Measurements from ENCODE around the gene KBTBD6.
"Not testable (repeated sequence)": the region's sequence is repeated elsewhere in the genome, so short reads cannot be mapped to it uniquely, and the experiment has no call there.

Gene KBTBD6

GRCh38 chr13:41132512-41133152 lies at the start of gene KBTBD6:
KBTBD6 (minus strand) TSS chr13:41132802; CDS start chr13:41132511, 291 bp downstream.
- peak within 1 kb of the TSS; percentile 79 for H3K27ac ChIP-seq
- TF ChIP-seq CTCF (IDR thresholded peaks at IDR 0.05), result no peak
- TF ChIP-seq ZFX (IDR thresholded peaks at IDR 0.05; ENCODE audit: borderline replicate concordance), result no peak

- no peak overlapping the region for H3K27ac ChIP-seq
- TF ChIP-seq CTCF (IDR thresholded peaks at IDR 0.05), result no peak
- no peak for TF ChIP-seq ZFX (IDR thresholded peaks at IDR 0.05; ENCODE audit: borderline replicate concordance)
Measured at GRCh38 chr13:41182231-41182630, 49.6 kb upstream of the KBTBD6 start.

- H3K27ac ChIP-seq, result no peak overlapping the region
- TF ChIP-seq ZFX (IDR thresholded peaks at IDR 0.05; ENCODE audit: borderline replicate concordance) (no peak), CTCF (IDR thresholded peaks at IDR 0.05) (no peak)
Measured at GRCh38 chr13:41179593-41180250, 47.1 kb upstream of the KBTBD6 start.

- TF ChIP-seq ZFX (IDR thresholded peaks at IDR 0.05; ENCODE audit: borderline replicate concordance), result no peak
- no peak for TF ChIP-seq CTCF (IDR thresholded peaks at IDR 0.05)
- H3K27ac ChIP-seq, result no peak overlapping the region
Measured at GRCh38 chr13:41178040-41178439, 45.4 kb upstream of the KBTBD6 start.

GRCh38 chr13:41177616-41178015 lies 45.0 kb upstream of the KBTBD6 start:
- H3K27ac ChIP-seq, result no peak overlapping the region
- TF ChIP-seq ZFX (IDR thresholded peaks at IDR 0.05; ENCODE audit: borderline replicate concordance), result no peak
- no peak for TF ChIP-seq CTCF (IDR thresholded peaks at IDR 0.05)

GRCh38 chr13:41175576-41175975 lies 43.0 kb upstream of the KBTBD6 start:
- H3K27ac ChIP-seq, result not testable (repeated sequence)

GRCh38 chr13:41162151-41162550 lies 29.5 kb upstream of the KBTBD6 start:
- no peak for TF ChIP-seq ZFX (IDR thresholded peaks at IDR 0.05; ENCODE audit: borderline replicate concordance)
- TF ChIP-seq CTCF (IDR thresholded peaks at IDR 0.05), result no peak
- H3K27ac ChIP-seq, result no peak overlapping the region

Data from 22Rv1 (cell line).